NCI-H1694 (cell line): ENCODE data around the gene DDA1.
A peak's percentile ranks its signal among the peaks of the same experiment; 100 is the strongest.
"Not testable (repeated sequence)": the region's sequence is repeated elsewhere in the genome, so short reads cannot be mapped to it uniquely, and the experiment has no call there.

ENCODE experiments used
- DNase-seq: peaks from one replicate; lab custom pipeline; 2025; lab: John Stamatoyannopoulos, UW

DDA1 gene

GRCh38 chr19:17289489-17289888, 19.9 kb upstream of the DDA1 start:
- no peak for DNase-seq

GRCh38 chr19:17292301-17293074, 16.9 kb upstream of the DDA1 start:
- peak; percentile 73 for DNase-seq

GRCh38 chr19:17293605-17294004, 15.8 kb upstream of the DDA1 start:
- no peak for DNase-seq

- no peak for DNase-seq
These were observed 15.1 kb upstream of the DDA1 start for GRCh38 chr19:17294051-17294891.

- DNase-seq: not testable (repeated sequence)
These were observed 13.8 kb upstream of the DDA1 start for GRCh38 chr19:17295551-17295950.

GRCh38 chr19:17296273-17296672, 13.1 kb upstream of the DDA1 start:
- DNase-seq: no peak

- no peak for DNase-seq
These were observed 12.4 kb upstream of the DDA1 start for GRCh38 chr19:17296976-17297375.

- DNase-seq: no peak
These were observed 8.3 kb upstream of the DDA1 start for GRCh38 chr19:17300992-17301619.

GRCh38 chr19:17302391-17303166, 6.8 kb upstream of the DDA1 start:
- DNase-seq: no peak

GRCh38 chr19:17303167-17303939, 6.0 kb upstream of the DDA1 start, which contains the start of gene ABHD8:
TSS of gene ABHD8 (minus strand) at chr19:17303425. CDS start at chr19:17301616, 1,809 bp downstream.
- DNase-seq: peak; percentile 73

- no peak for DNase-seq
These were observed 5.5 kb upstream of the DDA1 start for GRCh38 chr19:17303940-17304267.

- no peak for DNase-seq
These were observed 4.8 kb upstream of the DDA1 start for GRCh38 chr19:17304386-17305215.

GRCh38 chr19:17305216-17305516, 4.2 kb upstream of the DDA1 start:
- DNase-seq: no peak

- peak; percentile 94 for DNase-seq
These were observed 3.7 kb upstream of the DDA1 start, which contains the start of gene MRPL34 for GRCh38 chr19:17305517-17306284. TSS of gene MRPL34 (plus strand) at chr19:17305872. CDS start at chr19:17305893, 21 bp downstream.

- no peak for DNase-seq
These were observed 3.1 kb upstream of the DDA1 start for GRCh38 chr19:17306285-17306714.

- no peak for DNase-seq
These were observed 1.4 kb upstream of the DDA1 start for GRCh38 chr19:17307876-17308377.

GRCh38 chr19:17309965-17310461, 650 bp downstream of the DDA1 start:
- DNase-seq: no peak

- no peak for DNase-seq
These were observed 2.3 kb downstream of the DDA1 start for GRCh38 chr19:17311455-17312188.
